Measurements from ENCODE around the gene MRPL44.

The MRPL44 gene

GRCh38 chr2:223956300-223956699 lies 963 bp upstream of the MRPL44 start:
- no peak overlapping the region for H3K4me3 ChIP-seq (ENCODE audit: low read length)
- DNase-seq (ENCODE audit: low read depth): no peak
- no peak for TF ChIP-seq CTCF (conservative IDR thresholded peaks at IDR 0.05; ENCODE audit: low read depth, low read length)

- TF ChIP-seq CTCF (conservative IDR thresholded peaks at IDR 0.05; ENCODE audit: low read depth, low read length): no peak
- no peak overlapping the region for H3K4me3 ChIP-seq (ENCODE audit: low read length)
Observed at GRCh38 chr2:223959688-223960087, 2.4 kb downstream of the MRPL44 start.

GRCh38 chr2:223967981-223968380 lies 10.7 kb downstream of the MRPL44 start:
- DNase-seq (ENCODE audit: low read depth): peak; percentile 76
- no peak overlapping the region for H3K4me3 ChIP-seq (ENCODE audit: low read length)
- TF ChIP-seq CTCF (conservative IDR thresholded peaks at IDR 0.05; ENCODE audit: low read depth, low read length): no peak

More at GRCh38 chr2:223959688-223960087, 2.4 kb downstream of the MRPL44 start:
- DNase-seq (ENCODE audit: low read depth): no peak

- no peak overlapping the region for H3K4me3 ChIP-seq (ENCODE audit: low read length)
- DNase-seq (ENCODE audit: low read depth): no peak
- no peak for TF ChIP-seq CTCF (conservative IDR thresholded peaks at IDR 0.05; ENCODE audit: low read depth, low read length)
Observed at GRCh38 chr2:223969315-223969714, 12.1 kb downstream of the MRPL44 start.

- H3K4me3 ChIP-seq (ENCODE audit: low read length): no peak overlapping the region
- TF ChIP-seq CTCF (conservative IDR thresholded peaks at IDR 0.05; ENCODE audit: low read depth, low read length): no peak
- no peak for DNase-seq (ENCODE audit: low read depth)
Observed at GRCh38 chr2:223969856-223970255, 12.6 kb downstream of the MRPL44 start.

- peak; percentile 89 for TF ChIP-seq CTCF (conservative IDR thresholded peaks at IDR 0.05; ENCODE audit: low read depth, low read length)
- H3K4me3 ChIP-seq (ENCODE audit: low read length): no peak overlapping the region
- DNase-seq (ENCODE audit: low read depth): no peak
Observed at GRCh38 chr2:223970343-223971128, 13.3 kb downstream of the MRPL44 start.

- no peak overlapping the region for H3K4me3 ChIP-seq (ENCODE audit: low read length)
- DNase-seq (ENCODE audit: low read depth): no peak
- TF ChIP-seq CTCF (conservative IDR thresholded peaks at IDR 0.05; ENCODE audit: low read depth, low read length): no peak
Observed at GRCh38 chr2:223971731-223972130, 14.5 kb downstream of the MRPL44 start.

All from retinal pigment epithelial cell (primary cell).